Nephron (organoid): ENCODE measurements around the gene CNTNAP5.

ENCODE experiments used
- H3K27ac Mint-ChIP-seq, 3 experiments: 2 replicates each; pipeline ENCODE4 v1.8.0; 2020; ENCODE audit warnings: mixed read lengths in 3 of 3, mild to moderate bottlenecking in 2 of 3, moderate library complexity in 1 of 3
- H3K27me3 Mint-ChIP-seq: 2 replicates; pipeline ENCODE4 v1.8.0; 2021; ENCODE audit warnings: low read depth, mild to moderate bottlenecking, moderate library complexity, mixed read lengths
- H3K36me3 Mint-ChIP-seq: 2 replicates; pipeline ENCODE4 v1.8.0; 2020; ENCODE audit warnings: low read depth, mixed read lengths
- H3K4me1 Mint-ChIP-seq: 2 replicates; pipeline ENCODE4 v1.8.0; 2020; ENCODE audit warnings: mixed read lengths
- H3K4me3 Mint-ChIP-seq, 3 experiments: 2 replicates each; pipeline ENCODE4 v1.8.0; 2020; ENCODE audit warnings: mild to moderate bottlenecking in 3 of 3, mixed read lengths in 3 of 3, moderate library complexity in 2 of 3
- H3K9me3 Mint-ChIP-seq: 2 replicates; pipeline ENCODE4 v1.8.0; 2020; ENCODE audit warnings: mixed read lengths
- CTCF ChIP-seq, 3 experiments: fragments of 200-600 bp; sonication (generic); IDR thresholded peaks; one replicate each; pipeline ENCODE4 v1.5.0; 2021; ENCODE audit warnings: antibody characterized with exemption in 3 of 3; ENCODE audit not compliant: unreplicated experiment in 3 of 3

Gene CNTNAP5

GRCh38 chr2:124835331-124835730 is 810.2 kb downstream of the CNTNAP5 start:
- Mint-ChIP-seq H3K27me3 (no peaks in the 10 kb centered on the region), H3K27ac (no peak overlapping the region), H3K36me3 (no peaks in the 10 kb centered on the region), H3K9me3 (peaks cover 7% of the 10 kb centered on the region), H3K4me3 (no peak overlapping the region), H3K4me1 (peaks cover 9% of the 10 kb centered on the region)
- no peak for TF ChIP-seq CTCF (IDR thresholded peaks at IDR 0.05; ENCODE audit: unreplicated experiment in 3 of 3)

GRCh38 chr2:124836416-124836815 is 811.3 kb downstream of the CNTNAP5 start:
- TF ChIP-seq CTCF (IDR thresholded peaks at IDR 0.05; ENCODE audit: unreplicated experiment in 3 of 3), result no peak
- Mint-ChIP-seq H3K27ac (no peak overlapping the region), H3K36me3 (no peaks in the 10 kb centered on the region), H3K27me3 (no peaks in the 10 kb centered on the region), H3K9me3 (no peaks in the 10 kb centered on the region), H3K4me3 (no peak overlapping the region), H3K4me1 (peaks cover 9% of the 10 kb centered on the region)

GRCh38 chr2:124837496-124837895 is 812.4 kb downstream of the CNTNAP5 start:
- H3K27ac Mint-ChIP-seq, result no peak overlapping the region
- no peaks in the 10 kb centered on the region for H3K36me3 Mint-ChIP-seq
- peaks cover 9% of the 10 kb centered on the region for H3K4me1 Mint-ChIP-seq
- no peaks in the 10 kb centered on the region for H3K27me3 Mint-ChIP-seq
- TF ChIP-seq CTCF (IDR thresholded peaks at IDR 0.05; ENCODE audit: unreplicated experiment in 3 of 3), result no peak
- H3K9me3 Mint-ChIP-seq, result no peaks in the 10 kb centered on the region
- no peak overlapping the region for H3K4me3 Mint-ChIP-seq

- Mint-ChIP-seq H3K27me3 (no peaks in the 10 kb centered on the region), H3K36me3 (no peaks in the 10 kb centered on the region), H3K9me3 (peaks cover 5% of the 10 kb centered on the region), H3K4me1 (peaks cover 9% of the 10 kb centered on the region), H3K27ac (no peak overlapping the region), H3K4me3 (no peak overlapping the region)
- no peak for TF ChIP-seq CTCF (IDR thresholded peaks at IDR 0.05; ENCODE audit: unreplicated experiment in 3 of 3)
Observed at GRCh38 chr2:124838406-124838805, 813.3 kb downstream of the CNTNAP5 start.

- TF ChIP-seq CTCF (IDR thresholded peaks at IDR 0.05; ENCODE audit: unreplicated experiment in 3 of 3), result no peak
- Mint-ChIP-seq H3K9me3 (no peaks in the 10 kb centered on the region), H3K4me1 (no peaks in the 10 kb centered on the region), H3K27ac (no peak overlapping the region), H3K27me3 (no peaks in the 10 kb centered on the region), H3K36me3 (no peaks in the 10 kb centered on the region), H3K4me3 (no peak overlapping the region)
Observed at GRCh38 chr2:124867247-124867646, 842.2 kb downstream of the CNTNAP5 start.

- no peaks in the 10 kb centered on the region for H3K9me3 Mint-ChIP-seq
- H3K36me3 Mint-ChIP-seq, result no peaks in the 10 kb centered on the region
- no peak overlapping the region for H3K4me3 Mint-ChIP-seq
- no peaks in the 10 kb centered on the region for H3K27me3 Mint-ChIP-seq
- H3K4me1 Mint-ChIP-seq, result peaks cover 25% of the 10 kb centered on the region
- peak overlapping the region in 2 of 3 experiments; percentile 22 to 70 for H3K27ac Mint-ChIP-seq
- no peak for TF ChIP-seq CTCF (IDR thresholded peaks at IDR 0.05; ENCODE audit: unreplicated experiment in 3 of 3)
Observed at GRCh38 chr2:124874219-124874618, 849.1 kb downstream of the CNTNAP5 start.
